Left ventricle myocardium inferior (tissue), 1 donor: ENCODE data around the gene TRIM9. TPM values are rescaled to one million over a fixed set of nuclear protein-coding genes. Genes with fewer than 3 reads are reported as not detected.

ENCODE experiments used
- DNase-seq: peaks from one replicate; pipeline ENCODE4 v3.0.0-alpha.2; 2020
- H3K27ac ChIP-seq: fragments of 200-600 bp; replicated peaks from 2 replicates; pipeline ENCODE4 v1.8.0; 2021
- H3K27me3 ChIP-seq: fragments of 200-600 bp; 2 replicates; pipeline ENCODE4 v1.8.0; 2021; ENCODE audit warnings: low read depth
- H3K36me3 ChIP-seq: fragments of 200-600 bp; 2 replicates; pipeline ENCODE4 v1.8.0; 2021
- H3K4me1 ChIP-seq: fragments of 200-600 bp; 2 replicates; pipeline ENCODE4 v1.8.0; 2021
- H3K4me3 ChIP-seq: fragments of 200-600 bp; 2 replicates; pipeline ENCODE4 v1.8.0; 2021; ENCODE audit warnings: mild to moderate bottlenecking, moderate library complexity
- H3K9me3 ChIP-seq: fragments of 200-600 bp; replicated peaks from 2 replicates; pipeline ENCODE4 v1.8.0; 2021
- CTCF ChIP-seq: fragments of 200-600 bp; IDR thresholded peaks from 2 replicates; pipeline ENCODE4 v1.8.0; 2021; ENCODE audit warnings: antibody characterized with exemption, mild to moderate bottlenecking, borderline replicate concordance
- intact Hi-C: fragments of 100-400 bp; cut with micrococcal nuclease; formaldehyde crosslinking; loops from one replicate; pipeline ENCODE4 v1.11.0; 2022
- total RNA-seq: library from RNA; stranded (reverse); fragmentation: NEBNext Ultra II Directional; extraction: Animal tissue kit (Norgen Biotek cat#: 25700); gene quantifications from one replicate; pipeline ENCODE4 v1.2.1, GENCODE V29; 2021
- donor health status: DM: no; HTN: yes; CAD: no; lungs with severe emphysema.

TRIM9 gene
- total RNA-seq, 1 donor from 2014 or later: 0.27 TPM

GRCh38 chr14:51004801-51005526 is 89.9 kb downstream of the TRIM9 start:
- DNase-seq: no peak
- no peaks in the 10 kb centered on the region for H3K27me3 ChIP-seq
- no peak overlapping the region for H3K4me3 ChIP-seq
- peak overlapping the region; percentile 20 for H3K27ac ChIP-seq
- intact Hi-C loops: no loop called here
- no peak for TF ChIP-seq CTCF
- no peaks in the 10 kb centered on the region for H3K36me3 ChIP-seq
- no peaks in the 10 kb centered on the region for H3K9me3 ChIP-seq
- H3K4me1 ChIP-seq: peaks cover 11% of the 10 kb centered on the region

GRCh38 chr14:51004352-51004800 is 90.5 kb downstream of the TRIM9 start:
- Histone ChIP-seq H3K36me3 (no peaks in the 10 kb centered on the region), H3K9me3 (no peaks in the 10 kb centered on the region), H3K27ac (peak overlapping the region; percentile 20), H3K4me1 (peaks cover 11% of the 10 kb centered on the region), H3K4me3 (no peak overlapping the region), H3K27me3 (no peaks in the 10 kb centered on the region)
- DNase-seq: no peak
- intact Hi-C loops: no loop called here
- no peak for TF ChIP-seq CTCF

DNA sequence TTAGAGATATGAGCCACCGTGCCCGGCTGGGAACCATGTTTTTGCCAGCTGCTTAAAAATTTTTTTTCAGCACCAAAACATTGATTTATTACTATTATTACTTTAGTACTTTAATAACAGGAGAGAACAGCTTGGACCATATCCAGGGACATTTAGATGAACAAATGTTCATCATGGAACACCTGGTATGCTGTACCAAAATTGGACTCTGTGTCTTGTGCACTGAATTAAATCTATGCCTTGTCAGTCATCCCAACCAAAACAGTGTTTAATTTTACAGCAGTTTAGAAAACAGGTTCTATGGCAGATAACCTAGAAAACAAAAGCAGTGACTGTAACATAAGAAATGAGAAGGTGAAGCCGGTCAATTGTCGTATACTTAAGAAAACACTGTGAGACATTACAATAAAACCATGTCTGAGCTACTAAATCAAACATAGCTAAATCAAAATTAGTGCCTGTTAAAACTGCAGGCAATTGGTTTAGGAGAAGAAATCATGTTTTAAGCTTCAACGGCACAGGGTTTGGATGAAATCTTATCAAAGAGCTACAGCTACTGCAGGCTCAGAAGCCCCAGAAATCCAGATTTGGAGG is 92.4 kb downstream of the TRIM9 start:
- no peak for DNase-seq
- H3K27me3 ChIP-seq: no peaks in the 10 kb centered on the region
- TF ChIP-seq CTCF: no peak
- H3K27ac ChIP-seq: no peak overlapping the region
- H3K4me1 ChIP-seq: peaks cover 11% of the 10 kb centered on the region
- H3K9me3 ChIP-seq: no peaks in the 10 kb centered on the region
- intact Hi-C loops: no loop called here
- H3K4me3 ChIP-seq: no peak overlapping the region
- H3K36me3 ChIP-seq: no peaks in the 10 kb centered on the region

DNA sequence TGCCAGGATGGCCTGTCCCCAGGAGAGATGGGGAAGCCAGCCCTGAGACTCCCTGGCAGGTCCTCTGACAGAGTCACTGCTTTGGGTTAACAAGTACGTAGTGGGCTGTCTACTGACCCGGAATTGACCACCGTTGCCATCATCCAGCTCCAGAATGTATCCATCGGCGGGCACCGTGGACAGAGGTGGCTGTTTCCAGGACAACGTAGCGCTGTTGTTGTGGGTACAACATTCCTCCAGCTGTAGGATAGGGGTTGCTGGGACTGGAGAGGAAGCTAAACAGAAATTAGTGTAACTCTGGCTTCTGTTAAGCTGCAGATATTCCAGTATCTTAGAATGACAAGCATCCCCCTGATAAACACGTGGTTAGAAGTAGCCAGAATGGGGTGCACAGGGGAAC is 94.3 kb downstream of the TRIM9 start:
- Histone ChIP-seq H3K4me3 (no peak overlapping the region), H3K36me3 (no peaks in the 10 kb centered on the region), H3K27me3 (no peaks in the 10 kb centered on the region), H3K27ac (no peak overlapping the region), H3K9me3 (no peaks in the 10 kb centered on the region), H3K4me1 (peaks cover 9% of the 10 kb centered on the region)
- DNase-seq: no peak
- intact Hi-C loops: no loop called here
- no peak for TF ChIP-seq CTCF

DNA sequence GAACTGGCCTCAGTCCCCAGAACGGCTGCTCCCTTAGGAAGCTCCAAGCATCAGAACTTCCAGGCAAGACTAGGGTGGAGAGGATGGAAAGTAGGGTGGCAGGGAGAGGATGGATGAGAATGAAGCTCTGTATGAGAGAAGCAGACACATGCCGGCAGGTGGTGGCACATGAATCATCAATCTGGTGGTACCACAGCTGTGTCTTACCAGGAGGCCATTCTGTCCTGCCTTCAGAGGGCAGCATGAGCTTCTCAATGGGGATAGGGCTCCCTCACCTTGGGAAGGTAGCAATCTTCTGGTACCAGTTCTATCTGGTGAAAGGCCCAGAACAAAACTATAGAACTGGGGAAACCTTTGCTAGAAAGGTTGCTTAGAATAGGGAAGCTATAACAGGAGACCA is 95.2 kb downstream of the TRIM9 start:
- intact Hi-C loops: no loop called here
- Histone ChIP-seq H3K9me3 (no peaks in the 10 kb centered on the region), H3K4me1 (peaks cover 4% of the 10 kb centered on the region), H3K4me3 (no peak overlapping the region), H3K27ac (no peak overlapping the region), H3K27me3 (no peaks in the 10 kb centered on the region), H3K36me3 (no peaks in the 10 kb centered on the region)
- DNase-seq: no peak
- no peak for TF ChIP-seq CTCF
